ENCODE data around the gene C1orf198.

GRCh38 chr1:230843503-230844309 lies 24.6 kb downstream of the C1orf198 start:
- TF ChIP-seq CTCF (IDR thresholded peaks at IDR 0.05; ENCODE audit: low read depth, low read length) (no peak), MAX (IDR thresholded peaks at IDR 0.05; ENCODE audit: low read depth, low read length) (no peak)

Data from NB4 (cell line).